DMS 273 (cell line): ENCODE measurements around the gene SRBD1.

Source experiments
- DNase-seq: peaks from one replicate; lab custom pipeline; 2025; ENCODE audit not compliant: unreplicated experiment; lab: John Stamatoyannopoulos, UW

Gene SRBD1

GRCh38 chr2:45483997-45484396 is 127.1 kb downstream of the SRBD1 start:
- peak; percentile 19 for DNase-seq

- DNase-seq: no peak
Measured at GRCh38 chr2:45477546-45477945, 133.5 kb downstream of the SRBD1 start.

DNA sequence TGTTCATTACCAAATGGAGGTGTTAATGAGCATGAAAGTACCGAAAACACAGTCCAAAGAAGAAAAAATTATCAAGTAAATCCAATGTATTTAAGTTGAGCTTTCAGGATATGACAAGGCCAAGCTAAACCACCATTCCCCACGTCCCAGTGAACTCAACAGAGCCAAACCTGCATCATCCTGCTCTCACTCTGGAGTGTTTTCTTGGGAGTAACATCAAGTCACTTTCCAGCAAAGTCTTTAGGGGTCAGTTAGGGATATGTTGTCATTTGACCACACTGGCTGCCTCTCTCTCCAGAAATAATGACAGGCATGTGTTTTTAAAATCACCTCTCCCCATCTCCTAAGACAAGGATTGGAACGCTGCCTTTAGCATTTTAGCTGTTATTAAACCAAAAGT is 140.5 kb downstream of the SRBD1 start:
- DNase-seq: no peak

DNA sequence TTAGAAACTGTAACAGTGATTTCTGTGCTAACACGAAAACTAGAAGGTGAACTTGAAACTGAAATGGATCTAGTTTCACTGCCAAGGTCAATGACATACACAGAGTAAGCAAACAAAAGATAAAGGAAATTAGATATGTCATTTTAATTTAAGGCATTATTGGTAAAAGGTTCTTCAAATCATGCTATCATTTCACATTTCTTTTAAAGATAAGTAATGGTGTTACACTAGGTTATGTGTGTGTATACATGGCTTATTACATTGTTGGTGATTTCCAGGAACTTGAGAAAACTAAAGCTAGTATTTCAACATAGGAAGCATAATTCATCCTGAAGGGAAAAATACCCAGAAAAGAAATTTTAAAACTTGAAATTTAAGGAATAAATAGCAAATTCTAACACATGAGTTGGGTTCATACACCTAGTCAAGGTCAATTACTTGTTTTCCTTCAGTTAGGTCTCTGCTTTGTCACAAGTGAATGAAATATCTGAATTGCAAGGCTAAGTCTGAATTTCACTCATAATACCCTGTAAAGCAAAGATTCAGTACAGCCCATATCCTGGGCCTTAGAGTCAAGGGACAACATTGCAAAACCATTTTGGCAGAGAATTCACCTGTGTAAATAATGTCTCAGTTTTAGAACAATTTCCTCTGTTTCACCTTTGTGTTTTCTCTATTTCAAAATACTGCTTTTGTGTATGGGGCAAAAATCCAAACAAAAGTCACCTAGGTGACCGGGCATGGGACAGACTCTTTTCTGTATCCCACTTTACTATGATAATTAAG is 141.6 kb downstream of the SRBD1 start:
- no peak for DNase-seq

DNA sequence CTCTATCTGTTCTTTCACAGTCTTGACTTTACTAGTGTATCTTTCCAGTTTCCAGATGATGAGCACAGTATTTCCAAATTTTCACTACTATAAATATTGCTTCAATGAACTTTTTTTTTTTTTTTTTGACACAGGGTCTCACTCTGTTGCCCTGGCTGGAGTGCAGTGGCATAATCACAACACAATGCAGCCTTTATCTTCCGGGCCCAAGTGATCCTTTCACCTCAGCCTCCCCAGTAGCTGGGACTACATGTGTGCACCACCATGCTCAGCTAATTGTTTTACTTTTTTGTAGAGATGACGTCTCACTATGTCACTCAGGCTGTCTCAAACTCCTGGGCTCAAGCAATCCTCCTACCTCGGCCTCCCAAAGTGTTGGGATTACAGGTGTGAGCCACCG is 142.8 kb downstream of the SRBD1 start:
- DNase-seq: no peak

GRCh38 chr2:45466053-45466452 is 145.0 kb downstream of the SRBD1 start:
- no peak for DNase-seq

DNA sequence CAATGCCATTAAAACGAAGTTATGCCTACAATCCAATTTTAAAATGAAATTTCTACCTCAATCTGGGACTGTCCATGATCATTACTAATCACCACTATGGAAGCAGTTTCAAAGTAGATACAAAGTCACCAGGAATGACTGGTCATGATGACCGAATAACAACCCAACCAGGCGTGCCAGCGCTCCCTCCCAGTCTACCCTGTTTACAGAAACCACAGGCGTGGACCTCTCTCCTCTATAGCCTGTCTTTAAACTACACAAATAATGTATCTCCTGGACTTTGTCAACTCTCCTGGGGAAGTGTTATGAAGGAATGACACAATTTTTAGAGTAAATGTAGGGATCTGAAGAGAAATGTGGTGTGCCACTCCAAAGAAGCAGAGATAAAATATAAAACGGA is 150.2 kb downstream of the SRBD1 start:
- DNase-seq: no peak

DNA sequence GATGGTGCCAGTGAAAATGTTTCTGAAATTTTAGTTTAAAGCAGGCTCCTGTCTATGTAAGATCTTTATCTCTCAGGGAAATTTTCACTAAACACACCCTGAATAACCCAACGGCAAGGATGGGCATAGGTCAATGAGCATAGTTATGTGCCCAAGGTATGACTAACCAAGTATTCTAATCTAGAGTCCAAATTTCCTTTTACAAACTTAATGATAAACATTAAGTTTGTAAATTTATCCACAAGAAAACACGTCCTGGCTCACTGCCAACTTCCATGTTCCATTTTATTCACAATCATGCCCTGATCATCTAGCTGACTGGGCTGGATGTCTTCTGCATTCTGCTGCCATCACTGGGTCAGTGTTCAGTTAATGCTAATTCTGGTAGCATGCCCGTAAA is 151.2 kb downstream of the SRBD1 start:
- DNase-seq: no peak

- peak; percentile 3 for DNase-seq
Measured at GRCh38 chr2:45458909-45459563, 152.0 kb downstream of the SRBD1 start.

GRCh38 chr2:45457211-45457945 is 153.7 kb downstream of the SRBD1 start:
- DNase-seq: no peak

DNA sequence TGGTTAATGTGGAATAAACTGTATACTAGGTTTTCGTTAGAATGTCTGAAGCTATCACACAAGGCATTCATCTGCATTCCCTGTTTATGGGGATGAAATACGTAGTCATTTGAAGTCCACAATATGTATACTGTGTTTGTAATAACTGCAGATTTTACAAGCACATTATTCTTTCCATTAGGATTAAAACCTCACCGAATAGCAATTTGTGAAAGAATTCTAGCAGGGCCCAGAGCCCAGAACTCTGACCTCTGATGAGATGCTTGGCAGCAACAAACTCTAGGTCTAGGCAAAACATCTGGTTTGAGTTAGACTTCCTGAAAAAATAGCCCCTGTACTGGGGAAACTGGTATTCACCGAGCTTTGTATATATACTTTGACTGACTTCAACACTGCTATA is 158.2 kb downstream of the SRBD1 start:
- no peak for DNase-seq

DNA sequence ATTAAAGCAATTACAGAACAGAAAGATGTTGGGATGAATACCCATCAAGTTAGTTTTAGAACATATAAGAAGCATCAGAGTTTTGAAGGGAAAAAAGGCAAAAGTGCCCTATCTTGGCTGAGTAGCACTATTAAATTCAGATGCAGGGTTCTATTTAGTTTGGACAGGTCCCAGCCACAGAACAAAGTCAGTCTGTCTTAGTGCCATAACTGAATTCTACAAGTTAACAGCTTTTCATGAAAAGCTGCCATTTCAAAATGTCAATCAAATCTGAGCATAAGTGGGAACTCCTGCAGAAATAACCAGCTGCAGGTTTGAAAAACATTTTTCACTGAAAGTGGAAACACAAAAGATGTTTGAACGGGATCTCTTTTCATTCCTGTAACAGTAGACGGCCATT is 160.4 kb downstream of the SRBD1 start:
- no peak for DNase-seq

GRCh38 chr2:45448217-45448616 is 162.8 kb downstream of the SRBD1 start:
- no peak for DNase-seq

GRCh38 chr2:45446016-45446415 is 165.1 kb downstream of the SRBD1 start:
- DNase-seq: no peak

- no peak for DNase-seq
Measured at GRCh38 chr2:45445037-45445436, 166.0 kb downstream of the SRBD1 start.

DNA sequence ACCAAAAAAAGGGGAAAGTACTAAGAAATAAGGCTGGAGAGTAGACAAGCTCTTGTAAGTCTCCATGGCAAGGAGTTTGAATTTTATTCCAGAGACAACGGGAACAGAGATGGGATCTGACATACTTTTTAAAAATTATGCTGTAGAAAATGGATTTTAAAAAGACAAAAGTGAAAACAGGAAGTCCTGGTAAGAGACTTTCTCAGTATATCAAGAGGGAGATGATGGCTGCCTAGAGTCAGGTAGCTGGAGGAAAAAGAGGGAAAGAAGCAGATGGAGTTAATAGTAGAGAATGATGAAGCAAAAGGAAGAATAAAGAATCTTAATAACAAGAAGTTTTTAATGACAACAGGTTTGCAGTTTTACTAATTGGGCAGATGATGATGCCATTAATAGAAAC is 168.1 kb downstream of the SRBD1 start:
- DNase-seq: no peak

DNA sequence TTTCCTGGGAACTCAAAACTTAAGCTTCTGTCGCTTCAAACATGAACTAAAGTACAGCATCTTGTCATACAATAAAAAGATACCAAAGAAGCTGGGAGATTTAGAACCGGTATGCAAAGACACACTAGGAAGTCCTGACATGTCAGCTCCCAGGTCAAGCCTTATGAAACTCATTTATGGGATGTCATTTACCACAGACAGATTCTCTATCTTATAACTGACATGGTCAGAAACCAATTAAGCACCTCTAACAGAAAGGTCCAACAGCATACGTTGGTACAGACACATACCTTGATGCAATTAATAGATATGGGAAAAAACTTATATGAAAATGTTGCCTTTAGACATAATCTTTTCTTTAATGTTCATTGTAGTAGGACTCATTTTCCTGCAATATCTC is 169.0 kb downstream of the SRBD1 start:
- DNase-seq: no peak

DNA sequence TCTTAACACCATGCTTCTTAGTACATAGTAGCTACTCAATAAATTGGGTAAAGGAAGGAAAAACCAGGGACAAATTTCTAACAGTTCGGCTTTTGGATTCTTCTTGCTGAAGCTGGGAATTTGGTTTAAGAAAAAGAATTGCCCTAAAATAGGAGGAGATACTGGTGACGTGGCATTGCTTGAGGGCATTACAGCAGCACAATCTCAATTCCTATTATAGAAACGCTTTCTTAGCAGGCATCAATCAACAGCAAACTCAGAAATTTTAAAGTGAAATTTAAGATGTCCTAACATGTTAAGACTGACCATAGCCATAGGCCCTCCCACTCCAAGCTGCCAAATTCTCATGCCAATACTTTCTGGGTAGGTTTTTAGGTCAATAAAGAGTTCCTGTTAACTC is 169.5 kb downstream of the SRBD1 start:
- DNase-seq: no peak

DNA sequence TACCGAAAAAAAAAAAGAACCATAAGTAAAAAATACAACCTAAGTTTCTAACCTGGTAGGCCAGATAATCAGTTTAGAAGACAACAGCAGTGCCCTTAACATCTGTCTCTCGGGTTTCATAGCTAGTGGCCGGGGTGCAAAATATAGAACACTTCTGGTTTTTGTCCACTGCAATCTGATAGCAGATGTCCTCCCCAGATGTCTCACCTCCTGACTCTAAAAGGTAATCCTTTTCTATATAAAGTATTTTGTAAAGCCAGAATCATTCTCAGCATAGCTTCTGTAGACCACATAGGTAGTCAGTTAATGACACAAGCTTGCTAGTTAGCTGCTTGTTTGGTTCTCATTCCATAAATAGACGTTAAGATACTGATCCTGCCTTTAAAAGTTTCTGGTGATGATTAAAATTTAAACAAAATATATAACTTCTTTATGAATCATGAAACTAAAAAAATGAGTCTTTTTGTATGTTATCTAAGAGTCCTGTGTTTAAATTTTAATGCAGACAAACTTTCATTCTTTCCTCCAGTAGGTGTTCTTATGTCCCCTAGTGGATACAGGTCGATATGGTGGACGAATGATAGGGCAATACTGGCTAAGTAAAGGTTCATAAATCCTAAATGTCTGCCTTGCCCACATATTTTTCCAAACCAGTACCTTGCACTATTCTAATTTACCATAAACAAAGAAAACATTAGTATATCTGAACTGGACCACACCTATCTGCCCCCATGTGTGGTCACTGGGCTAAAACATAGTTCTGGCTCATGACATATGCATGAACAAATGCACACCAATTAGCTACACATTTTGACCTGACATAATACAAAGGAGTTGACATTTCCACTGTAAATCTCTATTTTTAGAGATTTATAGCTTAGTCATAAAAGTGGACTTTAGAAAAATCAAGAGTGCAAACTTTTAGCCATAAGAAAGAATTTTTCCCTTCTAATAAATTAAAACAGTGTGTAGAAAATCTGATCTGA is 171.0 kb downstream of the SRBD1 start:
- DNase-seq: peak; percentile 38

DNA sequence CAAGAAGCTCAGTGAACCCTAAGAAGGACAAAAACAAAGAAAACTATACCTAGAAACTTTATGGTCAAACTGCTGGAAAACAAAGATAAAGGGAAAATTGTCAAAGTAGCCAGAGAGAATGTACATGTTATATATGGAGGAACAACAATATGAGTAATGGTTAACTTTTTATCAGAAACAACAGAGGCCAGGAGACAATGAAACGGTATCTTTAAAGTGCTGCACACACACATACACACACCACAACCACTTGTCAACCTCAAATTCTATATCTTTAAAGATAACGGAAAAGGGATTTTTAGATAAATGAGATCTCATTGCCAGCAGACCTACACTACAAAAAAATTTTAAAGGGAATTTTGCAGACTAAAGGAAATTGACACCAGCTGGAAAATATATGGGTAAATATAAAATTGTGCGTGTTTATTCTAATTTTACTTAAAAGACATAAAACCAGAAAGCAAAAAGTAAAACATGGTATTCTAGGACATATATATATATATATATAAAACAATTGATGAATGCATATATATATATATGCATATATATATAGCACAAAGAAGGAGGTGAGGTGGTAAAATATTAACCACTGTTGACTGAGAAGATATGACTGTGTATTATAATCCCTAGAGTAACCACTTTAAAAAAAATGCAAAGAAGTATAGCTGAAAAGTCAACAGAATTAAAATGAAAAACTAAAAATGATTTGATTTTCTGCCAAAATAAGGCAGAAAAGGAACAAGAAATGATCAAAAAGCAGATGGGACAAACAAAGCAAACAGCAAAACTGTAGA is 172.0 kb downstream of the SRBD1 start:
- no peak for DNase-seq
